Spleen (tissue), 3 donors: ENCODE measurements around the gene PNMA8B.

Experiments used
- POLR2A ChIP-seq, 3 donors: fragments of 450-650 bp; IDR thresholded peaks; one replicate each; pipeline ENCODE4 v1.5.1; 2017; ENCODE audit warnings: antibody characterized with exemption in 3 of 3, mild to moderate bottlenecking in 1 of 3
- POLR2AphosphoS5 ChIP-seq, 3 donors: sonication (generic); formaldehyde crosslinking; IDR thresholded peaks; one replicate each; pipeline ENCODE4 v1.5.1; 2017; ENCODE audit warnings: antibody characterized with exemption in 3 of 3

GRCh38 chr19:46442808-46443450 lies 52.7 kb downstream of the PNMA8B start:
- TF ChIP-seq POLR2AphosphoS5 (IDR thresholded peaks at IDR 0.05) (no peak), POLR2A (IDR thresholded peaks at IDR 0.05) (no peak)
